Measurements from ENCODE around the gene SMCR8.
A peak's percentile ranks its signal among the peaks of the same experiment; 100 is the strongest.
"Not testable (repeated sequence)": the region's sequence is repeated elsewhere in the genome, so short reads cannot be mapped to it uniquely, and the experiment has no call there.

SMCR8 gene

DNA sequence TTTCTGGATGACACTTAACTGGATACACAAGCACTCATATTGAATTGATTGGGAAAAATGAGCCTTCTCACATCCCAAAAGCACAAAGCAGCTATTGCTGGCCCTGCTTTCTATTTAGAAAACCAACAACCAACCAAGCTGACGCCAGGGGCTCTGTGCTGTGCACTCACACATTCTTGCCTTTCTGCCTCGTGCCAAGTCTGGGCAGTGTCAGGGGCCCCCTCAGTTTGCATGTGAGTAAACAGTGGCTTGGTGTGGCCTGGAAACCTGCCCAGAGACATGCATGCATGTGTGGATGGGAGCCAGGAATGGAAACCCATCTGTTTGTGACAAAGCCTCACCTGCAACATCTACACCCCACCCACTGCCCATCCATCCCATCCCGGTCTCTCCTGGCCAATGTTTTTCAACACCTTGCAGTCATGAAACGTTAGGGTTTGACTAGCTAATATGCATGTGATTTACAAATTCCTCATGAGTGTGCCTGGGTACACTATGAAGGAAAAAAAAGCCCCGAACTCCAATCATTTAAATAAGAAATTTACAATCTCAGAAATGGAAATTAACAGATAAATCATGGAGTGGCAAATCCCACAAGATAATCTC lies 34.2 kb upstream of the SMCR8 start:
- H3K36me3 ChIP-seq = peaks cover 100% of the 10 kb centered on the region
- H3K4me3 ChIP-seq = no peak overlapping the region
- no peak overlapping the region for H3K27ac ChIP-seq
- TF ChIP-seq Cebpa-rat (IDR thresholded peaks at IDR 0.05) = no peak
- no peaks in the 10 kb centered on the region for H3K27me3 ChIP-seq
- no peak overlapping the region for H3K4me2 ChIP-seq
- H3K9ac ChIP-seq = no peak overlapping the region
- peaks cover 39% of the 10 kb centered on the region for H4K20me1 ChIP-seq
- H3K9me3 ChIP-seq = no peaks in the 10 kb centered on the region
- no peaks in the 10 kb centered on the region for H3K4me1 ChIP-seq

DNA sequence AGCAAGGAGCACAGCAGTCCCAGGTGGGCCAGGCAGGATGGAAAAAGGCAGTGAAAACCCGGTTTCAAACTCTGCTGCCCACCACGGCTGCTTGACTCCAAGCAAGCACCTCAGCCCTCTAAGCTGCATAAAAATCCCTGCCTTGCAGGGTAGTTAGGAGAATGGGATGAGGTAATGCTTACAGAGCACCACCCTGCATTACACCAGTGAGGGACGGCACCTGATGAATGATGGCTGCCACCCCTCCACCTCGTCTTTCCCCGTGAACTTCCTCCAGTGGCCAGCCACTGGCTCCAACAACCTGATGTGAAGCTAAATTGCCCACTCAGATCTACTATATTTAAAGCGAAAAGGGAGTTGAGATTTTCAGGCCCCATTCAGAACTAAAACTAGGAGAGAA lies 33.3 kb upstream of the SMCR8 start:
- TF ChIP-seq Cebpa-rat (IDR thresholded peaks at IDR 0.05) = no peak
- no peak overlapping the region for H3K4me2 ChIP-seq
- peaks cover 39% of the 10 kb centered on the region for H4K20me1 ChIP-seq
- H3K4me1 ChIP-seq = no peaks in the 10 kb centered on the region
- H3K36me3 ChIP-seq = peaks cover 100% of the 10 kb centered on the region
- no peak overlapping the region for H3K4me3 ChIP-seq
- H3K9me3 ChIP-seq = no peaks in the 10 kb centered on the region
- no peak overlapping the region for H3K9ac ChIP-seq
- H3K27ac ChIP-seq = no peak overlapping the region
- no peaks in the 10 kb centered on the region for H3K27me3 ChIP-seq

DNA sequence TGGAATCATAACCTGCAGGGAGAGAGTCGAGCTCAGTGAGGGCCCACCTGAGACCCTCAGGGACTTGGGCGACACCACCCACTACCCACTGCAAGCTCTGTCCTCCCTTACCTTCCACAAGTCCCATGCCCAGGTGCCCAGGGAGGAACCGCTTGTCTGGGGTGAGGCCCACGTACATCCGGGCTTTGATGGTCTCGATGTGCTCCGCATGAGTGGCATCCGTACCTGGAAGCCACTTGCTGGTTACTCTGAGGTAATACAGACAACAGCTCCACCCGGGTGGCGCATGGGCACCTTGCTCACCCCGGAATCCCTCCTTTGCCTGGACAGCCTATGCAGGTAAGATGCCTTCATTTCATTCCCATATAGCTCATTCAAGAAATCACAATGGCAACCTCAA lies 29.8 kb upstream of the SMCR8 start:
- Histone ChIP-seq H3K27ac (no peak overlapping the region), H3K36me3 (peaks cover 98% of the 10 kb centered on the region), H4K20me1 (peaks cover 31% of the 10 kb centered on the region), H3K4me2 (no peak overlapping the region), H3K9ac (no peak overlapping the region), H3K4me1 (no peaks in the 10 kb centered on the region), H3K4me3 (no peak overlapping the region), H3K9me3 (no peaks in the 10 kb centered on the region), H3K27me3 (no peaks in the 10 kb centered on the region)
- no peak for TF ChIP-seq Cebpa-rat (IDR thresholded peaks at IDR 0.05)

DNA sequence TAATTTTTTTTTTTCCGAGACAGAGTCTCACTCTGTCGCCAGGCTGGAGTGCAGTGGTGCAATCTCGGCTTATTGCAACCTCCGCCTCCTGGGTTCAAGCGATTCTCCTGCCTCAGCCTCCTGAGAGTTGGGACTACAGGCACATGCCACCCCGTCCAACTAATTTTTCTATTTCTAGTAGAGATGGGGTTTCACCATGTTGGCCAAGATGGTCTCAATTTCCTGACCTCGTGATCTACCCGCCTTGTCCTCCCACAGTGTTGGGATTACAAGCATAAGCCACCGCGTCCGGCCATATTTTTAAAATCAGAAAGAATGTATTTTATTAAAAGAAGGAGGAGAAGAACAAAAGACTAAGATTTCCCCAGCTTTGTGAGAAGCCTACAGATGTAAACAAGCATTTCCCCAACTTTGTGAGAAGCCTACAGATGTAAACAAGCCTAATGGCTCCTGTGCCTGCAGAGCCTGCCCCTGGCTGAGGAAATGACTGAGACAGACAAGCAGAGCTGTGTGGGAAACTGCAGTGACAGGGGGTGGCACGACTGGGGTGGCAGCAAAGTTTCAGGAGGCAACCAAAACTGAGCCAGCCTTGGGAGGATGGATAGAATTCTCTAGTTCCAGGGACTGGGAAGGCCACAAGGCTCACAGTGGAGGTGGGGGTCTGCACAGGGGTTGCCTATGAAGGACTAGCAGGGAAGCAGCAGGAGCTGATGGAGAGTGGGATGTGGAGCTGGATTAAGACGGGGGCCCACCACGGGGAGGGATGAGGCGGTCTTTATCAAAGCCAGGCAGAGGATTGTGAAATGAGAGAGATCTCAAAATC lies 23.2 kb upstream of the SMCR8 start:
- H3K27ac ChIP-seq = no peak overlapping the region
- H3K4me1 ChIP-seq = no peaks in the 10 kb centered on the region
- H3K9me3 ChIP-seq = no peaks in the 10 kb centered on the region
- H3K27me3 ChIP-seq = no peaks in the 10 kb centered on the region
- no peak overlapping the region for H3K4me3 ChIP-seq
- no peak overlapping the region for H3K4me2 ChIP-seq
- H3K9ac ChIP-seq = no peak overlapping the region
- peaks cover 98% of the 10 kb centered on the region for H3K36me3 ChIP-seq
- H4K20me1 ChIP-seq = peaks cover 15% of the 10 kb centered on the region; the same call in 1 of the 2 replicates
- TF ChIP-seq Cebpa-rat (IDR thresholded peaks at IDR 0.05) = no peak

DNA sequence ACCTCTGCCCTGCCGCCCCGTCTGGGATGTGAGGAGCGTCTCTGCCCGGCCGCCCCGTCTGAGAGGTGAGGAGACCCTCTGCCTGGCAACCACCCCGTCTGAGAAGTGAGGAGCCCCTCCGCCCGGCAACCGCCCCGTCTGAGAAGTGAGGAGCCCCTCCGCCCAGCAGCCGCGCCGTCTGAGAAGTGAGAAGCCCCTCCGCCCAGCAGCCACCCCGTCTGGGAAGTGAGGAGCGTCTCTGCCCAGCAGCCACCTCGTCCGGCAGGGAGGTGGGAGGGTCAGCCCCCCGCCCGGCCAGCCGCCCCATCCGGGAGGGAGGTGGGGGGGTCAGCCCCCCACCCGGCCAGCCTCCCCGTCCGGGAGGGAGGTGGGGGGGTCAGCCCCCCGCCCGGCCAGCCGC lies 17.0 kb upstream of the SMCR8 start:
- H3K4me2 ChIP-seq, H3K9ac ChIP-seq, H4K20me1 ChIP-seq, H3K27me3 ChIP-seq, H3K27ac ChIP-seq, H3K9me3 ChIP-seq, H3K4me3 ChIP-seq, H3K4me1 ChIP-seq: not testable (repeated sequence)
- peaks cover 87% of the 10 kb centered on the region for H3K36me3 ChIP-seq

DNA sequence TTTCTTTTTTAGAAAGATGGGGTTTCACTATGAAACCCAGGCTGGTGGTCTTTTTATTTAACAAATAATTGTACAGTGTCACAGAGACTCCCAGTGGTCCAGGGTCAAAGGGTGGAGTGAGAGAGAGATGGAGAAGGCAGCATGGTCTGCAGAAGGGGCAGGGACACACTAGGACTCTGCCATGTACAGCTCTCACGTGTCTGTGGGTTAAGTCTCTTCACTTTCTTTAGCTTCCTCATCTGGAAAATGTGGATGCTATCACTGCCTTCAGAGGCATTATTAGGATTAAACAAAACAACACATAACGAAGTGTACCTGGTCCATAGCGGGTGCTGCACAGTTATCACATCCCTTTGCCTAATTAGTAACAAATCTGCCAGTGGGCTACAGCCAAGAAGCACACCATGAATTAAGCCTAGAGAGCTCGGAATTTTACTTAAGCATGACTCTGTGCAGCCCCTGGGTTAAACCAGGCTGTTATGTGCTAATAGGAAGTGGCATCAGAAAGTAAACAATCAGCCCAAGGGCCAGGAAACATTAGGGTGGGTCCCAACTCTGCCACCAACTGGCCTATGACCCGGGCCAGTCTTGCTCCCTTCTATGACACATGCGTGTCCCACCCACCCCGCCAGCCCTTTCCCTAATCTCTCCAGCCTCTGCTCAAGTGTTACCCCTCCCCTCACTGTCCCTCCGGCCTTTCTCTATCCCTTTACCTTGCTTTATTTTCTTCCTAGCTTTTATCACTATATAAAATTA lies 14.2 kb upstream of the SMCR8 start:
- TF ChIP-seq Cebpa-rat (IDR thresholded peaks at IDR 0.05) = no peak
- Histone ChIP-seq H3K4me1 (no peaks in the 10 kb centered on the region), H3K36me3 (peaks cover 87% of the 10 kb centered on the region), H3K4me2 (no peak overlapping the region), H3K27ac (no peak overlapping the region), H3K4me3 (no peak overlapping the region), H3K9ac (no peak overlapping the region), H3K27me3 (no peaks in the 10 kb centered on the region), H3K9me3 (no peaks in the 10 kb centered on the region), H4K20me1 (peaks cover 18% of the 10 kb centered on the region; the same call in 1 of the 2 replicates)

DNA sequence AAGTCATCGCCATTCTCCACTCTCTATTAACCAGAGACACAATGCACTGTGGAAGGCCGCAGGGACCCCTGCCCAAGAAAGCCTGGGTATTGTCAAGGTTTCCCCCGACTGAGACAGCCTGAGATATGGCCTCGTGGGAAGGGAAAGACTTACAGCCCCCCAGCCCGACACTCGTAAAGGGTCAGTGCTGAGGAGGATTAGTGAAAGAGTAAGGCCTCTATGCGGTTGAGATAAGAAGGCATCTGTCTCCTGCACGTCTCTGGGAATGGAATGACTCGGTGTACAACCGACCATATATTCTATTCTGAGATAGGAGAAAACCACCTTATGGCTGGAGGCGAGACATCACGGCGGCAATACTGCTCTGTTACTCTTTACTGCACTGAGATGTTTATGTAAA lies 11.9 kb upstream of the SMCR8 start:
- H3K4me3 ChIP-seq, H3K4me2 ChIP-seq, H3K27me3 ChIP-seq, H3K27ac ChIP-seq, H3K4me1 ChIP-seq, H3K9ac ChIP-seq, H3K9me3 ChIP-seq: not testable (repeated sequence)
- Histone ChIP-seq H3K36me3 (peaks cover 95% of the 10 kb centered on the region), H4K20me1 (peaks cover 38% of the 10 kb centered on the region)

DNA sequence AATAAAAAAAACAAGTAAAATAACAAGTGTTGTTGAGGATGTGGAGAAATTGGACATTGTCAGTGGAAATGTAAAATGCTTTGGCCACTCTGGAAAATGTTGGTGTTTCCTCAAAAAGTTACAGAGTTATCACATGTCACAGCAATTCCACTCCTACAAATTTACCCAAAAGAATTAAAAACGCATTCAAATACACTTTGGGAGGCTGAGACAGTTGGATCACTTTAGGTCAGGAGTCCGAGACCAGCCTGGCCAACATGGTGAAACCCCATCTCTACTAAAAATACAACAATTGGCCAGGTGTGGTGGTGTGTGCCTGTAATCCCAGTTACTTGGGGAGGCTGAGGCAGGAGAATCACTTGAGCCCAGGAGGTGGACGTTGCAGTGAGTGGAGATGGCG lies 5.9 kb upstream of the SMCR8 start:
- Histone ChIP-seq H3K4me2 (no peak overlapping the region), H3K4me1 (peaks cover 29% of the 10 kb centered on the region), H4K20me1 (peaks cover 87% of the 10 kb centered on the region), H3K9me3 (no peaks in the 10 kb centered on the region), H3K9ac (no peak overlapping the region), H3K36me3 (peaks cover 87% of the 10 kb centered on the region), H3K27me3 (no peaks in the 10 kb centered on the region), H3K4me3 (no peak overlapping the region), H3K27ac (no peak overlapping the region)
- TF ChIP-seq Cebpa-rat (IDR thresholded peaks at IDR 0.05) = no peak

DNA sequence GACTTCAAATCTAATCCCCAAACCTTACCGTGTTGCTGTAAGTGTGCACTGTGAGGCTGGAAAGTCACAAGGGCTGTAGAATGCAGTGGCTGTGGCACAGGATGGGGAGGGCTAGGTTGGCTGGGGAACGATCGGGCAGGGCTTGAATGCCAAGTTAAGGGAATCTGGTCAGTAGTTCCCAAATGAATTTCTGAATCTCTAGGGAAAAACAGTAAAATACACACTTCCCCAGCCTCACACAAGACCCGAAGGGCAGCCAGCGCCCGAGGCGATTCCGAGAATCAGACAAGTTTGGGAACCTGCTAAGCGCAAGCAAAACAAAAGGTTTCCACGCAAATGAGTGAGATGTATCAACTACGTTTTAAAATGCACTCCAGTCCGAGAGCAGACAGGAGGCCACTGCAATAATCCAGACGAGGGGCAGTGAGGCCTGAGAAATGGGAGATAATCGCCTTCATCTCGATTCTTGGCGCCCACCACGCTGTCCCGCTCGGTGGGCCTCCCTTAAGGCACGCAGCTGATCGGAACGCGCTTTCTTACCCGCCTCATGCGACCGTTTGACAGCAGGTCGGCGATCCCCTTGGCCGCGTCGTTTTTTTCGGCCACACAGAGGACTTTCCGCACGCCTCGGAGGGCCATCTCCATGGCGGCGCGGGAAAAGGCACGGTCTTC lies 898 bp upstream of the SMCR8 start:
- H3K27me3 ChIP-seq = no peaks in the 10 kb centered on the region
- peak overlapping the region; percentile 93 for H3K4me3 ChIP-seq
- peaks cover 70% of the 10 kb centered on the region for H3K36me3 ChIP-seq
- peak overlapping the region; percentile 80 for H3K4me2 ChIP-seq
- peaks cover 80% of the 10 kb centered on the region for H4K20me1 ChIP-seq
- peaks cover 66% of the 10 kb centered on the region for H3K4me1 ChIP-seq
- no peaks in the 10 kb centered on the region for H3K9me3 ChIP-seq
- H3K27ac ChIP-seq = peak overlapping the region; percentile 91
- TF ChIP-seq Cebpa-rat (IDR thresholded peaks at IDR 0.05) = no peak
- H3K9ac ChIP-seq = peak overlapping the region; percentile 95

DNA sequence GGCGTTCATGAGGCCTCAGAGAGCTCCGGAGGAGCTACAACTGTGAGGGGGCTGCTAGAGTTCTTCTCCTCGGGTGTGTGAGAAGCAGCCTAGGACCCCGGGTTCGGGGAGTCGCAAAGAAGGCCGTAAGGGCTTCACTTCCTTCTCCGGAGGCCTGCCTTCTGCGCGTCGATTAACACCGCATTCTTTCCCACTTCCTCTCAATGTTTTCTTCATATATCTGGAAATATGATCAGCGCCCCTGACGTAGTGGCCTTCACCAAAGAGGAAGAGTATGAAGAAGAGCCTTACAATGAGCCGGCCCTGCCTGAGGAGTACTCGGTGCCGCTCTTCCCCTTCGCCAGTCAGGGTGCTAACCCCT lies 449 bp downstream of the SMCR8 start:
- peak overlapping the region; percentile 95 for H3K9ac ChIP-seq
- peaks cover 80% of the 10 kb centered on the region for H4K20me1 ChIP-seq
- H3K36me3 ChIP-seq = peaks cover 70% of the 10 kb centered on the region
- no peaks in the 10 kb centered on the region for H3K27me3 ChIP-seq
- peak overlapping the region; percentile 91 for H3K27ac ChIP-seq
- H3K4me2 ChIP-seq = peak overlapping the region; percentile 94
- TF ChIP-seq Cebpa-rat (IDR thresholded peaks at IDR 0.05) = no peak
- peak overlapping the region; percentile 93 for H3K4me3 ChIP-seq
- H3K9me3 ChIP-seq = no peaks in the 10 kb centered on the region
- H3K4me1 ChIP-seq = peaks cover 80% of the 10 kb centered on the region
